Measurements from ENCODE around the gene NOVA1.

Gene NOVA1

DNA sequence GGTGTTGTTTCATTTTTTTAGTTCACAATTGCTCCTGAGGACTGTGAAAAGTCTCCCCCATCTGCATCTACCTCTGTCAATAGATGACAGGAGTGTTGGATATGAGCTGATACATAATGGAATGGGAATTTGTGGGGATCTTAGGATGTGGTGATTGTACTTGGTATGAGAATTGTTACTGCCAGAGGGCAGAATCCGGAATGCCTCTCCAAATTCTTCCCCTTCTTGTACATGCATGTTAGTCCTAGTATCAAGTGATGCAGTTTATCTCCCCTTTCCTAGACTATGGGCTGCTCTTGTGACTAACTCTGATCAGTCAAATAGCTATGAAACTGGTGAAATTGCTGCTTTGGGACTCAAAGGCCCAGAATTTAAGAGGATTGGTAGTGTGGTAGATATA, 24.8 kb upstream of the NOVA1 start:
- Histone ChIP-seq H3K79me2 (no peaks in the 10 kb centered on the region), H3K4me2 (ENCODE audit: low read length) (no peak overlapping the region), H3K4me1 (no peaks in the 10 kb centered on the region), H3K9me3 (ENCODE audit: control insufficient read depth, low read length) (no peaks in the 10 kb centered on the region), H3K36me3 (ENCODE audit: control insufficient read depth, insufficient read depth, low read length) (no peaks in the 10 kb centered on the region), H3K27me3 (ENCODE audit: control insufficient read depth, insufficient read depth, low read length) (no peaks in the 10 kb centered on the region), H3K27ac (no peak overlapping the region), H3K4me3 (ENCODE audit: low read depth, low read length) (no peak overlapping the region), H2AFZ (no peak overlapping the region), H3K9ac (no peak overlapping the region)
- no peak for TF ChIP-seq CTCF (IDR thresholded peaks at IDR 0.05)

DNA sequence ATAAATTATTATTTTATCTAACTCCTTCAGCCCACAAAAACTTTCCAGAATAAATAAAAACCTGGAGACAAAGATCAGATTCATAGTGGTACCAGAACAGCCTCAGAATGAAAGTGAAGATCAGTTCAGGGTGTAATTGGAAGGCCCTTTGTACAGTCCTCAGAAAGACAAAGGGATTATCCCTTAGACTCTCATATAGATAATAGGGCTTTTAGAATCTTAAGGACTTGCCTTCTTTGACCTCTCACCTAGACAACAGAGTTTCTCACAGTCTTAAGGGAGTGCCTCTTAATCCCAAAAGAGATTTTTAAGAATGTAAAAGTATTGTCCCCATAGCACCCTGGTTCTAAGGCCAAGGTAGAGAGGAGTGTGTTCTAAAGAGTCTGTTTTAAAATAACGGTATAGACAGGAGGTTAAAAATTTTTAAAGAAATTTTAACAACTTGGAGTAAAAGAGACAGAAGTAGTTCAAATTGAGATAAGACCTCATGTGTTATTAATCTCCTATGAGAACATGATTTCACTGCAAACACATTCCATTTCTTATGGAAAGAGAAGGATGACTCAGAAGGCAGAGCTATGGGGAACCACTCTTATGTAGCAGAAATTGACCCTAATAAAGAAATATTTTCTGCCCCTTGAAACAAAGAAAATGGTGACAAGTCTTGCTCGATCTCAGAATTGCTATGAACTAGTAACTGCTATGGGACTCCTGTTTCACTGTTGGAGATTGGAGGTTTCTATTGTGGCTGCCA, 24.2 kb upstream of the NOVA1 start:
- TF ChIP-seq CTCF (IDR thresholded peaks at IDR 0.05), result no peak
- Histone ChIP-seq H3K4me2 (ENCODE audit: low read length) (no peak overlapping the region), H3K9me3 (ENCODE audit: control insufficient read depth, low read length) (no peaks in the 10 kb centered on the region), H3K4me3 (ENCODE audit: low read depth, low read length) (no peak overlapping the region), H3K36me3 (ENCODE audit: control insufficient read depth, insufficient read depth, low read length) (no peaks in the 10 kb centered on the region), H3K79me2 (no peaks in the 10 kb centered on the region), H3K9ac (no peak overlapping the region), H3K4me1 (no peaks in the 10 kb centered on the region), H2AFZ (no peak overlapping the region), H3K27ac (no peak overlapping the region), H3K27me3 (ENCODE audit: control insufficient read depth, insufficient read depth, low read length) (no peaks in the 10 kb centered on the region)

DNA sequence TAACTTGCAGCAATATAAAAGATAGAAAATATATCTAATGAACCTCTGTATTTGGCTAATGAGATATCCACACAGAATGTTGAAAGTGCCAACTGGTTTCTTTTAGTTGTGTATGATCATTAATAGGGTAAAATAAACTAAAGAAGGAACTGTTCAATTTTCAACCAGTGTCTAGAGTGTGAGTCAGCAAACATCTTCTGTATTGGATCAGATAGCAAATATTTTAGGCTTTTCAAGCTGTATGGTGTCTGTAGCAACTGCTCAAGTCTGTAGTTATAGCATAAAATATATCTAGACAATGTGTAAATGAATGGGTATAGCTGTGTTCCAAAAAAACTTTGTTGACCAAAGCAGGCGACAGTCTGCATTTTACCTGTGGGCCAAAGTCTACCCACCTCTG, 23.5 kb upstream of the NOVA1 start:
- Histone ChIP-seq H3K27me3 (ENCODE audit: control insufficient read depth, insufficient read depth, low read length) (no peaks in the 10 kb centered on the region), H3K79me2 (no peaks in the 10 kb centered on the region), H3K9me3 (ENCODE audit: control insufficient read depth, low read length) (no peaks in the 10 kb centered on the region), H3K9ac (no peak overlapping the region), H3K4me1 (no peaks in the 10 kb centered on the region), H3K4me3 (ENCODE audit: low read depth, low read length) (no peak overlapping the region), H2AFZ (no peak overlapping the region), H3K36me3 (ENCODE audit: control insufficient read depth, insufficient read depth, low read length) (no peaks in the 10 kb centered on the region), H3K27ac (no peak overlapping the region), H3K4me2 (ENCODE audit: low read length) (no peak overlapping the region)
- no peak for TF ChIP-seq CTCF (IDR thresholded peaks at IDR 0.05)

DNA sequence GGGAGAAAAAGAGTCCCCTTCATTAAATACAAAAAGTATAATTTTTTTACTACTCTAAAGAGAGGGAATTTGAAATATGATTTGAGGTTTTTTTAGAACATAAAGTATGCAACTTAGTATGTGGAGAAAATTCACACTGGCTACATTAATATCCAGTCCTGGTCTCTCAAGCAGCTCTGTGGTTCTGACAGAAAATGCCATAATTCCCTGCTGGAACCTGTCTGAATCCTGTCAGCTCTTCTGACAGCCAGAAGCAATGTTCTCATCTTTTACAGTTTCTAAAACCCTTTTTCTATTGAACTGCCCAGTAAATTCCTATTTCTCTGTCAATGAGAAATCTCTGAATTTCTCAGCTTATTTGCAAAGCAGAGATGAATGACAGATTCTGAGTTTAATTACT, 13.4 kb upstream of the NOVA1 start:
- Histone ChIP-seq H3K4me3 (ENCODE audit: low read depth, low read length) (no peak overlapping the region), H3K27me3 (ENCODE audit: control insufficient read depth, insufficient read depth, low read length) (no peaks in the 10 kb centered on the region), H3K79me2 (no peaks in the 10 kb centered on the region), H2AFZ (no peak overlapping the region), H3K4me1 (no peaks in the 10 kb centered on the region), H3K9me3 (ENCODE audit: control insufficient read depth, low read length) (no peaks in the 10 kb centered on the region), H3K9ac (no peak overlapping the region), H3K4me2 (ENCODE audit: low read length) (no peak overlapping the region), H3K36me3 (ENCODE audit: control insufficient read depth, insufficient read depth, low read length) (no peaks in the 10 kb centered on the region), H3K27ac (no peak overlapping the region)
- TF ChIP-seq CTCF (IDR thresholded peaks at IDR 0.05), result no peak

DNA sequence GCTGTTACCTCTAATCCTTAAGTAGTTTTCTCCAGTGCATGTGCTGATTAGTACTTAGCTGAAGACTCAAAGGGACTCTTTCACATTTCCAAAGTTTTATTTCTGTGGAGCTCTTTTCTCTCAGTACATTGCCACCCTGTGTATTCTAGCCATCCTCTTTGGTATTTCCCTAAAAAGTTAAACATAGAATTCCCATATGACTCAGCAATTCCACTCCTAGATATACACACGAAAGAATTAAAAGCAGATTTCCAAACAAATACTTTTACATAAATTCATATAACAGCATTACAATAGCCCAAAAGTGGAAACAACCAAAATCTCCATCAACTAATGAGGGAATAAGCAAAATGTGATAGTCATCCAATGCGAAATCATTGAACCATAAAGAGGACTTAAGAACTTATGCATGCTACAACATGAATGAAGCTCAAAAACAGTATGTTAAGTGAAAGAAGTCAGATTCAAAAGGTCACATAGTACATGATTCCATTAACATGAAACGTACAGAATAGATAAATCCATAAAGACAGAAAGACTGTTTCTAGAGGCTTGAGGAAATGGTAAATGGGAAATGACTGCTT, 9.0 kb upstream of the NOVA1 start:
- H3K4me1 ChIP-seq, result no peaks in the 10 kb centered on the region

More for the DNA sequence above, 9.0 kb upstream of the NOVA1 start:
- no peak overlapping the region for H3K4me3 ChIP-seq (ENCODE audit: low read depth, low read length)
- H3K4me2 ChIP-seq (ENCODE audit: low read length), result no peak overlapping the region
- TF ChIP-seq CTCF (IDR thresholded peaks at IDR 0.05), result no peak
- H3K36me3 ChIP-seq (ENCODE audit: control insufficient read depth, insufficient read depth, low read length), result no peaks in the 10 kb centered on the region
- H3K9ac ChIP-seq, result no peak overlapping the region
- H3K27me3 ChIP-seq (ENCODE audit: control insufficient read depth, insufficient read depth, low read length), result no peaks in the 10 kb centered on the region
- no peaks in the 10 kb centered on the region for H3K9me3 ChIP-seq (ENCODE audit: control insufficient read depth, low read length)
- no peaks in the 10 kb centered on the region for H3K79me2 ChIP-seq
- no peak overlapping the region for H3K27ac ChIP-seq
- no peak overlapping the region for H2AFZ ChIP-seq

All from parathyroid adenoma (tissue), 2 donors.